NCI-H446 (cell line): ENCODE results near the gene TMEM179.

ENCODE experiments used
- DNase-seq, 2 experiments: peaks; one replicate each; lab custom pipeline; 2025; lab: John Stamatoyannopoulos, UW

TMEM179 gene

GRCh38 chr14:104571246-104571645, 33.3 kb downstream of the TMEM179 start:
- DNase-seq: no peak

- no peak for DNase-seq
Observed at GRCh38 chr14:104569435-104569834, 35.1 kb downstream of the TMEM179 start.

DNA sequence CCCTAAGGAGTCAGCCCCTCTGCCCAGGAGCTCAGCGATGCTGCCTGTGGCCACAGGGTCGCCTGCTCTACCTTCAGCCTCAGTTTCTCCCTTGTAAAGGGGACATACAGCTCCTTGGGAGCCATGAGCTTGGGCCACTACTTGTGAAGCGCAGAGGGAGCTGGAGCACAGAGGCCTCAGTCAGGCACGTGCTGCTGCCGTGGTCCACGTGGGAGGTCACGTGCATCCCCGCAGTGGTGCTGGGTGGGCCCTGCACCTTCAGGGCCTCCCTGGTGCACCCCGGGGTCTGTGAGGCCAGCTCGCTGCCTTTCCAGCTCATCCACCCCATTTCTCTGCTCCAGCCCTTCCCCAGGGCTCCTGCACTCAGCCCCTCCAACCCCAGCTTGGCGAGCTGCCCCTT, 36.0 kb downstream of the TMEM179 start:
- no peak for DNase-seq

DNA sequence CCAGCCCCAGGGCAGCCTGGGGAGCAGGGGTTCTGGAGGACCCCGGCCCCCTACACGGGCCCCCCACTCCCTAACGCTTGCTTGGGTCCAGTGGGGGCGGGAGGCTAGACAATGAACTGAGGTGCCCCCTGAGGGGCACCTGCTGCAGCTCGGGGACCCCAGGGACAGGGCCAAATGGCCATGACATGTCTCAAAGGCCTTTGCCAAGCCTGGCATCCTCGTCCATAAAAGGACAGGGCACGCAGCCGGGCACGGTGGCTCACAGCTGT, 36.7 kb downstream of the TMEM179 start:
- DNase-seq: no peak

DNA sequence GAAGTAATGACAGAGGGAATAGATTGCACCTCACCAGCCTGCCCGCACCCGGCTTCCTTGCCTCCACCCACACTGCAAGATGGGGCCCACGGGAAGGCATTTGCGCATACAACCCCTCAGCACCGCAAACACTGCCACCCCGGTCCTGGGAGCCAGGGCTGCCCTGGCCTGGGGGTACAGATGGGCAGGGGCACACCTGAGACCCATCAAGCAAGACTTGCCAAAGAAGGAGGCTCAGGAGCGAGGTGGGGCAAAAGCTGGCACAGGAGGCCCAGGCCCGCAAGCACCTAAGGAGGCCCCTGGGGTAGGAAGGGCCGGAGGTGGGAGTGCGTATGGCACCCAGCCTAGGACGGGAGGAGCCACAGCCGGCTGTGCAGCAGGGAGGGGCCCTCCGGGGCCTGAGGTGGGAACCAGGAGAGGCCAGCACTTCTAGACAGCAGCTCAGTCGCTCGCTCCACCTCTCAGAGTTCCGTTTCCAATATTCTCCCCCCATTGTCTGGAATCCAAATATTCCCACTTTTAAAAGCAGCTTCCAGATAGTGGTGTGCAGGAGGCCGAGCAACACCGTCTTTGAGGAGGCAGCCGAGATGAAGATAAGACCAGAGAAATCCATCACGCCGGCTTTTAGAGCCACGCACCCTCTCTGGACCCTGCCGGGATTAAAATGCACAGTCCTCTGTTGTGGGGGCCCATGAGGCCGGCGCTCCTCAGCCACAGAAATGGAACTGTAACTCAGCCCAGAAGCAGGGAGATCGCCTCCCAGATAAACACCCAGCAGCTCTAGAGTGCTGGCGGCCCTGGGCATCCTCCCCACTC, 37.2 kb downstream of the TMEM179 start:
- DNase-seq: peak in 1 of 2 experiments; percentile 38

GRCh38 chr14:104564744-104565679, 39.6 kb downstream of the TMEM179 start:
- DNase-seq: no peak

DNA sequence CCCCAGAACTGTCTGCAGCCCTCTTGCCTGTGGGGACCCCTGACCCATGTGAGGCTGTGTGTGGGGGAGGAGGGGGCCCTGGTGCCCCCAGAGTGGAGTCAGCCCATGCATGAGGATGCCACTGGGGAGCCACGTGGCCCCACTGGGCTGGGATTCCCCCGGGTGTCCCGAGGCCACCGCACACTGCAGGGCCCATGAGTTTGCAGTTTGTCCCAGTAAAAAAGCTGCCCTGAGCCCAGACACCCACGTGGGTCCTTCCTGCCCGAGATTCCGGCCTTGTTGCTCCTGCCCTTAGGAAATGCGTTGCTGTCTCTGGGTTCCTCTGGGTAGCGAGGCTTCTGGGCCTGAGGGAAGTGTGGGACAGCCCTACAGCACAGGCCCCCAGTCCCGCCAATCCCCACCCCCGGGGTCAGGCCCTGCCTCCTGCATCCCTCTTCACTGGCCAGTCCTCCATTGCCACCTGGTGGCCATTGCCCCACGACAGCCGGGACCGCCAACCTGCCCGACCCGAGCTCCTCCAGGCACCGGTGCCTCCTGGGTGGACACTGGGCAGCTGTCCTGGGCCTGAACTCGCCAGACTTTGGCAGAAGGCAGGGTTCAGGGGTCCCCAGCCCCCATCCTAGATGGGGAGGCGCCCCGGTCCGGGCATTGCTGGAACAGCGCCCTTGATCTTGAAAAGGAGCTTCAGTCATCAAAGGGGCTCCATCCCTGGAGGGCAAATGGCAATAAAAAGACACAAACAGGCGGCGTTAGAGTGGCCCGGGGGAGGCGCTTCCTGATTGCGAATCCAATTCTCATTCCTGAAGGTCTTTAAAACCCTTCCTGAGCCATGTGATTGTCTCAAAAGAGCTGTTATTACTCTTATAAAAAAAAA, 40.6 kb downstream of the TMEM179 start:
- peak; percentile 86 to 91 for DNase-seq

GRCh38 chr14:104563191-104563741, 41.3 kb downstream of the TMEM179 start:
- peak; percentile 84 for DNase-seq

DNA sequence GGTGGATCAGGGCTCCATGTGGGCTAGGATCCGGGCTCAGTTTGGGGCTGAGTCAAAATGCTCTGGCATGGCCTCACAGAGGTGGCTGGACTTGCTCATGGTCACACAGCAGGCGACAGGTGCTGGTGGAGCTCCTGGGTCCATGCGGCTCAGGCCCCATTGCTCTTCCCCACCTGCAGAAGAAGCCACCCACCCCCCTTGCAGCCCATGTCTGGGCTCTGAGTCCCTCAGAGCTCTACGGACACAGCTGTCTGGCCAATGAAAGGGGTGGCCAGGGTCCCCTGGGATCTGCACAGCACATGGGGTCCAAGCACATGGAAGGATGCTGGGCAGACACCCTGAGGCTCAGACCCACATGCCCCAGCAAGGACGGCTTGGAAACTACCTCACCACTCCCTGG, 42.0 kb downstream of the TMEM179 start:
- DNase-seq: no peak

- no peak for DNase-seq
Observed at GRCh38 chr14:104561632-104562495, 42.7 kb downstream of the TMEM179 start.

- peak in 1 of 2 experiments; percentile 45 for DNase-seq
Observed at GRCh38 chr14:104561124-104561557, 43.4 kb downstream of the TMEM179 start.

DNA sequence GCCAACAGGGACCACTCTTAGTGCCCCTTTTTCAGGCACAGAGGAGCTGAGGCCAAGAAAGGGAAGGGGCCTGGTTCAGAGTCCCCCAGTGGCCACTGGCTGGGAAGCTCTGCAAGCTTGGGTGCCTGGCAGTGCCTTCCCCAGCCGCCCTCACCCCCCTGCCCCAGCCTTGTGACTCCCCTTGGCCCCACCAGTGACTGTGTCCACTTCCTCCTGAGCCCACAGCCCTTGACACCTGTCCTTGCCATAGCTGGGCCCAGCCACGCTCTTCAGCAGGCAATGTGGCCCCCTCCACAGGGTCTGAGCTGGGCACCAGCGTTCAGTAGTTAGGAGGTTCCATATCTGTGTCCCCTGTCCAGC, 44.0 kb downstream of the TMEM179 start:
- no peak for DNase-seq

DNA sequence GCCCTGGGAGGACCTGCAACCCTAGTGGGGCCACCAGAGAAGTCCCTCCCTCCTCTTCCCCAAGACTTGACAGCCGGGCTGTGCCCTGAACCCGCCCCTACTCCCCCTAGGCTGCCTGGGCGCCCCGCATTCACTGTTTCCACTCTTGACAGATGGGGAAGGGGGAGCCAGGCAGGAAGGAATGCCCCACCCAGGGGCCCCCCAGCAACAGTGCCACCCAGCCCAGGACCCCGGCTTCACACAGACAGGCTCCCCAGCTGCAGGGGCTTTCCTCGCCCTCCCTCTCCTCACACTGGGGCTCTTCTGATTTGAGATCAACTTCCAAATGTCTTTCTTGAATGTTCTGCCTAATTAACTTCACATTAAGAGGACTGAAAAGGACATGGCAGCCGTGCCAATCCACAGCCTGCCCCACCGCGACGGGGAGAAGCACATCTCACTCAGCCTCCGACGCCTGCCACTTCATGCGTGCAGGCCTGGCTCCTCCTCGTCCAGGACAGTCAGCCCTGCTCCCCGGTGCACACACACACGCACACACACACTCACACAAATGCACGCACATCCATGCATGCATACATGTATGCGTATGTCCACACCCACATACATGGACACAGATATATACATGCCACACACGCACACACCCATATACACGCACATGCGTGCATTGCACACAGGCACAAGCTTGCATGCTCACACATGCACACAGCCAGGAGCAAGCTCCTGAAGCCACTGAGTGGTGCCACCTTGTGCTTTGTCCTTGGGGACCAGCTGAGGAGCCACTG, 44.6 kb downstream of the TMEM179 start:
- DNase-seq: peak; percentile 39 to 65

DNA sequence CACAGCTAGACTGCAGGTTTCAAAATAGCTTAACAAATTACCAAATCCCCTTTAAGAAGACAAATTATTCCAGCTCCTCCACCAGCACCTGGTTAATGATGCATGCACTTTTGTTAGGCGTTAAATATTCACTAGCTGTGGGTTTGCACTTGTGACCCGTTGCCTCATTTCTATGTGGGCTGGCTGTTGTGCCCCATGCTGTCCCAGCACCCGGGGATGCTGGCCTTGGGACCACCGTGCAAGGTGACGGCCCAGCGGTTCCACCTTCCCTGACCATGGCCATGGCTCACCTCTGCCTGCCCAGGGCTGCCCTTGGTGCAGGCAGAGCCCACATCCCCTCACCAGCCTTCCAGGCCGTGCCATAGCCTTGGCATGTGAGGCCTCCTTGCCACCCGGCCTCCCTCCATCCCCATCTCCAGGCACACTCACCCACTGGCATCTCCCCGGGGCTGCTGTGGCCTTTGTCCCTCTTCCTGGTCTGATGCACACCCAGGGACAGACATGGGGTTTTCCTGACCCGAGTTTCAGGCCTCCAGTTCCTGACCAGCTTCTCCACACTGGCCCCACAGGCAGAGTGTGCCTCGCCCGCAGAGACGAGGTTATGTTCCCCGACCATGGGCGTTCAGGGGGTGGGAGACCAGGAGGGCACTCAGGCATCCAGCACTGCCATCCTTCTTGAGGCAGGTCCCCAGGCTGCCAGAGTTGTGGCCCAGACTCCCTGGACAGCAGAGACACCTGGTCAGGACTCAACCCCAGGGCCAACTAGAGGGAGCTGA, 45.4 kb downstream of the TMEM179 start:
- no peak for DNase-seq

- peak in 1 of 2 experiments; percentile 48 for DNase-seq
Observed at GRCh38 chr14:104558231-104559027, 46.1 kb downstream of the TMEM179 start.

DNA sequence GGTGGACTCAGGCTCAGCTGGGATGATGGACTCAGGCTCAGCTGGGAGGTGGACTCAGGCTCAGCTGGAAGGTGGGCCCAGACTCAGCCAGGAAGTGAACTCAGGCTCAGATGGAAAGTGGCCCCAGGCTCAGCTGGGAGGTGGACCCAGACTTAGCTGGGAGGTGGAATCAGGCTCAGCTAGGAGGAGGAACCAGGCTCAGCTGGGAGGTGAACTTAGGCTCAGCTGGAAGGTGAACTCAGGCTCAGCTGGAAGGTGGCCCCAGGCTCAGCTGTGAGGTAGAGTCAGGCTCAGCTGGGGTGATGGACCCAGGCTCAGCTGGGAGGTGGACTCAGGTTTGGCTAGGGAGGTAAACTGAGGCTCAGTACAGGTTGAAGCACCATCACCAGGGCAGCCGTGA, 46.8 kb downstream of the TMEM179 start:
- DNase-seq: no peak

- no peak for DNase-seq
Observed at GRCh38 chr14:104557086-104557485, 47.5 kb downstream of the TMEM179 start.

- no peak for DNase-seq
Observed at GRCh38 chr14:104556256-104557021, 48.1 kb downstream of the TMEM179 start.
